Keratinocyte (primary cell): Measurements from ENCODE around the gene DCHS2. TPM values are rescaled to one million over a fixed set of nuclear protein-coding genes. Genes with fewer than 3 reads are reported as not detected.

Experiments
- DNase-seq: peaks from one replicate; pipeline ENCODE4 v3.0.0-alpha.2; 2011; ENCODE audit warnings: low read depth, missing footprints, low spot score
- FAIRE-seq: peaks from 2 replicates; lab custom pipeline; 2011; peaks lifted over from hg19 to GRCh38; lab: Jason Lieb, UNC
- H2AFZ ChIP-seq: 2 replicates; pipeline ENCODE4 v1.6.0; 2012; ENCODE audit warnings: low read length, control low read depth, inconsistent platforms; ENCODE audit not compliant: control insufficient read depth
- H3K27ac ChIP-seq: 2 replicates; pipeline ENCODE4 v1.5.1; 2011; ENCODE audit warnings: low read length; ENCODE audit not compliant: control insufficient read depth, insufficient read depth
- H3K27me3 ChIP-seq: 3 replicates; pipeline ENCODE4 v1.6.0; 2011; ENCODE audit warnings: low read length; ENCODE audit not compliant: control insufficient read depth, insufficient read depth; ENCODE audit errors: extremely low read depth
- H3K36me3 ChIP-seq, 2 experiments: 2 replicates in 1 of 2; 3 replicates in 1 of 2; pipeline ENCODE4 v1.5.1; 2011; ENCODE audit warnings: low read length in 2 of 2, mild to moderate bottlenecking in 1 of 2; ENCODE audit not compliant: control insufficient read depth in 2 of 2, insufficient read depth in 2 of 2; ENCODE audit errors: extremely low read depth in 1 of 2
- H3K4me1 ChIP-seq: 3 replicates; pipeline ENCODE4 v1.5.1; 2011; ENCODE audit warnings: low read length; ENCODE audit not compliant: control insufficient read depth, insufficient read depth; ENCODE audit errors: extremely low read depth
- H3K4me2 ChIP-seq: 3 replicates; pipeline ENCODE4 v1.6.0; 2011; ENCODE audit warnings: low read depth, low read length; ENCODE audit not compliant: control insufficient read depth, insufficient read depth; ENCODE audit errors: extremely low read depth
- H3K4me3 ChIP-seq, 3 experiments: fragments of 200-600 bp in 1 of 3; sonication (generic) in 1 of 3; 2 replicates in 2 of 3; 3 replicates in 1 of 3; pipeline ENCODE4 v1.5.1; 2011 to 2016; ENCODE audit warnings: low read length in 3 of 3, mild to moderate bottlenecking in 3 of 3, control low read depth in 2 of 3, inconsistent platforms in 1 of 3, low read depth in 1 of 3, mixed read lengths in 1 of 3, mixed run types in 1 of 3, moderate library complexity in 1 of 3; ENCODE audit not compliant: control insufficient read depth in 2 of 3, insufficient read depth in 2 of 3; ENCODE audit errors: extremely low read depth in 1 of 3
- H3K79me2 ChIP-seq: 2 replicates; pipeline ENCODE4 v1.6.0; 2012; ENCODE audit warnings: low read length; ENCODE audit not compliant: control insufficient read depth, insufficient read depth
- H3K9ac ChIP-seq: 3 replicates; pipeline ENCODE4 v1.6.0; 2011; ENCODE audit warnings: low read length; ENCODE audit not compliant: control insufficient read depth, insufficient read depth; ENCODE audit errors: extremely low read depth
- H3K9me1 ChIP-seq: 3 replicates; pipeline ENCODE4 v1.6.0; 2011; ENCODE audit warnings: low read length; ENCODE audit not compliant: control insufficient read depth, insufficient read depth; ENCODE audit errors: extremely low read depth
- H3K9me3 ChIP-seq: 2 replicates; pipeline ENCODE4 v1.5.1; 2012; ENCODE audit warnings: low read depth, low read length; ENCODE audit not compliant: control insufficient read depth
- H4K20me1 ChIP-seq: 3 replicates; pipeline ENCODE4 v1.6.0; 2011; ENCODE audit warnings: low read length; ENCODE audit not compliant: control insufficient read depth, insufficient read depth; ENCODE audit errors: extremely low read depth
- EZH2 ChIP-seq: IDR thresholded peaks from one replicate; pipeline ENCODE4 v1.6.1; 2012; ENCODE audit warnings: inconsistent platforms, mild to moderate bottlenecking, low read length, moderate library complexity
- dilution Hi-C: fragments of 300-500 bp; cut with MboI; formaldehyde crosslinking; loops from one replicate; pipeline ENCODE4 v1.7.0; 2020; ENCODE audit warnings: low sequenced_read_pairs; ENCODE audit not compliant: extremely low pct_ligation_motif_present
- polyA plus RNA-seq, 5 experiments: library from polyadenylated mRNA; depleted of rRNA in 3 of 5; stranded (reverse) in 3 of 5; stranded (forward) in 1 of 5; unstranded in 1 of 5; fragments of >200 nt; gene quantifications; 1 replicate in 1 of 5; 2 replicates in 3 of 5; 3 replicates in 1 of 5; pipeline versions ENCODE4 v1.2.1 to v1.2.3, GENCODE V29; 2011 to 2012; ENCODE audit warnings: missing spikeins in 2 of 5, low read depth in 1 of 5, low replicate concordance in 1 of 5
- TF ChIP-seq, protein P1 (sequence below), 3 experiments: IDR thresholded peaks in 1 of 3; conservative IDR thresholded peaks in 1 of 3; optimal IDR thresholded peaks in 1 of 3; 2 replicates in 2 of 3; 3 replicates in 1 of 3; pipeline versions ENCODE3 to v1.5.1; 2011; ENCODE audit warnings: low read length in 3 of 3, mild to moderate bottlenecking in 3 of 3, moderate library complexity in 2 of 3, control low read depth in 1 of 3, inconsistent platforms in 1 of 3; ENCODE audit not compliant: insufficient read depth in 2 of 3; ENCODE audit errors: extremely low read depth in 1 of 3

The DCHS2 gene
- polyA plus RNA-seq, 1 donor (not counting 4 experiments of a cell fraction or from before 2014, with no cell fraction given), result 0.01 TPM

DNA sequence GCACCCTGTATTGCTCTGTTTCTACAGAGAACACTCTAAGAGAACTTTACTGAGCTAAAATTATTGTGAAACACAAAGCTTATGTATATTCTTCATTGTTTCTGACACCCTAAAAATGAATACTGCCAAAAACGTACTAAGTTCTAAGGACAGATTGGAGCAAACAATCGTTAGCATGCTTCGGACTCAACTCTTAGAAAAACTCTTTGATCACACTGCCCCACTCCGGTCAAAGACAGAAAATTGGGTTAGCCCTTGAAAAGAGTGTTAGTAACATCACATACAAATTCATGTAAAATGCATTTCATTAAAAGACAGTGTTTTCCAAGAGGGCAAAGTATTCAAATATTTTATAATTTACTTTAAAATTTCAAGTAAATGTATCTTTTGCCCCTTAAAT lies 177.4 kb downstream of the DCHS2 start:
- no peak for DNase-seq
- FAIRE-seq, result no peak
- no peak for TF ChIP-seq EZH2
- TF ChIP-seq, protein P1, sequence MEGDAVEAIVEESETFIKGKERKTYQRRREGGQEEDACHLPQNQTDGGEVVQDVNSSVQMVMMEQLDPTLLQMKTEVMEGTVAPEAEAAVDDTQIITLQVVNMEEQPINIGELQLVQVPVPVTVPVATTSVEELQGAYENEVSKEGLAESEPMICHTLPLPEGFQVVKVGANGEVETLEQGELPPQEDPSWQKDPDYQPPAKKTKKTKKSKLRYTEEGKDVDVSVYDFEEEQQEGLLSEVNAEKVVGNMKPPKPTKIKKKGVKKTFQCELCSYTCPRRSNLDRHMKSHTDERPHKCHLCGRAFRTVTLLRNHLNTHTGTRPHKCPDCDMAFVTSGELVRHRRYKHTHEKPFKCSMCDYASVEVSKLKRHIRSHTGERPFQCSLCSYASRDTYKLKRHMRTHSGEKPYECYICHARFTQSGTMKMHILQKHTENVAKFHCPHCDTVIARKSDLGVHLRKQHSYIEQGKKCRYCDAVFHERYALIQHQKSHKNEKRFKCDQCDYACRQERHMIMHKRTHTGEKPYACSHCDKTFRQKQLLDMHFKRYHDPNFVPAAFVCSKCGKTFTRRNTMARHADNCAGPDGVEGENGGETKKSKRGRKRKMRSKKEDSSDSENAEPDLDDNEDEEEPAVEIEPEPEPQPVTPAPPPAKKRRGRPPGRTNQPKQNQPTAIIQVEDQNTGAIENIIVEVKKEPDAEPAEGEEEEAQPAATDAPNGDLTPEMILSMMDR (optimal IDR thresholded peaks at IDR 0.05 in 1 of 3, IDR thresholded peaks at IDR 0.05 in 1 of 3, conservative IDR thresholded peaks at IDR 0.05 in 1 of 3; ENCODE audit: extremely low read depth in 1 of 3, insufficient read depth in 2 of 3, low read length in 3 of 3), result peak in 1 of 3 experiments; percentile 12
- H3K9me3 ChIP-seq, result no peaks in the 10 kb centered on the region
- H3K4me2 ChIP-seq, result no peak overlapping the region
- no peak overlapping the region for H3K4me3 ChIP-seq
- no peak overlapping the region for H2AFZ ChIP-seq
- H3K27me3 ChIP-seq, result no peaks in the 10 kb centered on the region
- H3K9me1 ChIP-seq, result no peaks in the 10 kb centered on the region
- no peaks in the 10 kb centered on the region for H3K36me3 ChIP-seq
- no peaks in the 10 kb centered on the region for H3K4me1 ChIP-seq
- no peaks in the 10 kb centered on the region for H4K20me1 ChIP-seq
- no peaks in the 10 kb centered on the region for H3K79me2 ChIP-seq
- H3K27ac ChIP-seq, result no peak overlapping the region
- H3K9ac ChIP-seq, result no peak overlapping the region
- dilution Hi-C loops, result no loop called here

GRCh38 chr4:154313004-154313585 lies 178.5 kb downstream of the DCHS2 start:
- H3K36me3 ChIP-seq, result no peaks in the 10 kb centered on the region
- no peaks in the 10 kb centered on the region for H3K4me1 ChIP-seq
- no peaks in the 10 kb centered on the region for H3K79me2 ChIP-seq
- no peak for DNase-seq
- H3K4me3 ChIP-seq, result no peak overlapping the region
- dilution Hi-C loops, result no loop called here
- FAIRE-seq, result no peak
- no peak overlapping the region for H3K9ac ChIP-seq
- H3K4me2 ChIP-seq, result no peak overlapping the region
- no peaks in the 10 kb centered on the region for H4K20me1 ChIP-seq
- no peaks in the 10 kb centered on the region for H3K9me1 ChIP-seq
- no peak overlapping the region for H2AFZ ChIP-seq
- no peak for TF ChIP-seq EZH2
- TF ChIP-seq, protein P1 (optimal IDR thresholded peaks at IDR 0.05 in 1 of 3, IDR thresholded peaks at IDR 0.05 in 1 of 3, conservative IDR thresholded peaks at IDR 0.05 in 1 of 3; ENCODE audit: extremely low read depth in 1 of 3, insufficient read depth in 2 of 3, low read length in 3 of 3), result no peak
- no peaks in the 10 kb centered on the region for H3K9me3 ChIP-seq
- no peaks in the 10 kb centered on the region for H3K27me3 ChIP-seq
- no peak overlapping the region for H3K27ac ChIP-seq
